ENCODE data around the gene UPK2. TPM values are rescaled to one million over a fixed set of nuclear protein-coding genes. Genes with fewer than 3 reads are reported as not detected.

The UPK2 gene
- total and polyA plus RNA-seq, 2 of the 13 experiments (the other 11 are each of a cell fraction or from before 2014, with no cell fraction given): not detected

GRCh38 chr11:118997627-118998387 lies 41.7 kb downstream of the UPK2 start, which contains the start of gene CENATAC (continued):
- TF ChIP-seq THAP7 (CRISPR knock-in tag; IDR thresholded peaks at IDR 0.05): peak; percentile 91; the same call in 1 of the 2 replicates
- peak; percentile 18; the same call in 1 of the 2 replicates for TF ChIP-seq ATF2 (CRISPR knock-in tag; IDR thresholded peaks at IDR 0.05)
- TF ChIP-seq MAFK (conservative IDR thresholded peaks at IDR 0.05 in 1 of 2, IDR thresholded peaks at IDR 0.05 in 1 of 2; ENCODE audit: low read length in 2 of 2): no peak
- TF ChIP-seq NONO (IDR thresholded peaks at IDR 0.05): no peak
- TF ChIP-seq NONO (CRISPR knock-in tag; conservative IDR thresholded peaks at IDR 0.05): peak; percentile 77
- peak; percentile 55; the same call in 1 of the 2 replicates for TF ChIP-seq ZNF580 (CRISPR knock-in tag; IDR thresholded peaks at IDR 0.05; ENCODE audit: borderline replicate concordance, low read depth)
- 0 out of 2 replicates have a peak, but pooled peaks have one; percentile 20 for TF ChIP-seq ZNF782 (CRISPR knock-in tag; IDR thresholded peaks at IDR 0.05; ENCODE audit: borderline replicate concordance)
- TF ChIP-seq MEF2D (CRISPR knock-in tag; IDR thresholded peaks at IDR 0.05): peak; percentile 77
- no peak for TF ChIP-seq AHDC1 (CRISPR knock-in tag; IDR thresholded peaks at IDR 0.05; ENCODE audit: borderline replicate concordance)
- peak; percentile 89 for TF ChIP-seq ZNF639 (CRISPR knock-in tag; conservative IDR thresholded peaks at IDR 0.05)
- TF ChIP-seq POLR2AphosphoS5 (IDR thresholded peaks at IDR 0.05; ENCODE audit: low read depth, low read length): peak; percentile 92
- TF ChIP-seq ZNF512 (CRISPR knock-in tag; IDR thresholded peaks at IDR 0.05): no peak
- no peak for TF ChIP-seq U2AF1 (optimal IDR thresholded peaks at IDR 0.05; ENCODE audit: low read depth, low read length)
- TF ChIP-seq ZNF264 (CRISPR knock-in tag; IDR thresholded peaks at IDR 0.05): peak; percentile 18; the same call in 1 of the 2 replicates
- TF ChIP-seq NFE2L1 (CRISPR knock-in tag; IDR thresholded peaks at IDR 0.05; ENCODE audit: borderline replicate concordance): peak; percentile 36; the same call in 1 of the 2 replicates

Measured in HepG2 (cell line).